ENCODE measurements around the gene NHS.

The NHS gene

DNA sequence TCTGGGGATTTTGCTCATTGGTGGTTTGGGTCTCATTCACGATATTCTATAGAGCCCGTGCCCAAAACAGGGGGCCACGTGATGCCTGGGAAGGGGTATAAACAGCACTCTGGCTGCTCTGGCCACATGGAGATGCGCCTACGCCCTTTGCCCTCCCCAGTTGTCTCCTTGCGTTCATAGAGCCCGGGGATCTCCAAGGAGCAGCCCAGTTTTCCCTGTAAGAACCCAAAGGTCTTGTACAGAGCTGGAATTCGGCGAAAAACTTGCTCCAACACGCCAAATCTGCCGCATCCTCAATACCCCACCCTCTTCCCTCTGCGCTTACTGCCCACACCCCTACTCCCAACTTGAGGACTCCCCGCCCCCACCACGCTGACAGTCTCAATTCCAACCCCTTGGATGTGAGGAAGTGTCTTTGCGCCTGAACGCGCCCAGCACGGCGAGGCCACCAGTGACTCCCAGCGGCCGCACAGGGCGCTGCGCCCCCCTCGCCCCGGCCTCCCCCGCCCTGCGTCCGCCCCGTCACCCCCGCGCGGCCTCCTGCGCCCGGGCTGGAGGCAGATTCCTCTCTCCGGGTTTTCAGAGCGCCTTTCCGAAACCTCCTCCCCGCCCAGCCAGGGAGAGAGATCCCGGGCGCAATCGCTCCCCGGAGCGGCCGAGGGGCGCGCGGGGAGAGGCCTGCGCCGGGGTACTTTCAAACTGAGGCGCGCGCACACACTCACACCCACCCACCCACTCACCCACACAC, at the start of gene NHS:
Gene NHS, plus strand, starts transcription at position 582 of the 748 bp plus-strand sequence. CDS start 558 bp downstream, outside the sequence.
- DNase-seq (ENCODE audit: low read depth in 2 of 2): no peak

DNA sequence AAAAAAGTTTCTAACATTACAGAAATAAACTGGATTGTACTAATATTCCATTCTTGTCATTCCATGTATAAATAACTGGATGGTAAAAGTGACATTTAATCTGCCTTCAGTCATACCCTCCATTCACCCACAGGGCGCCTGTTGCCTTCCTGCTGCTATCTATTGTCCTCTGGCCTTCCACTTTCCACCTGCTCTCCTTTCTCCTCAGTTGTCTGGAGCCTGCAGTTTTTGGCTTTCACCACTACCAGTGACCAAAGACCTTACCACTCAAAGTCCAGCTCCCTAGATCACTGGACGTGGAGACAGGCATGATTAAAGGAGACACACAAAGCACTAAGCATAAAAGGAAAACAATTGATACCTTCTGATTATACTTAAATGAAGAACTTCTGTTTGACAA, 46.2 kb upstream of the NHS start:
- no peak for DNase-seq (ENCODE audit: low read depth in 2 of 2)

DNA sequence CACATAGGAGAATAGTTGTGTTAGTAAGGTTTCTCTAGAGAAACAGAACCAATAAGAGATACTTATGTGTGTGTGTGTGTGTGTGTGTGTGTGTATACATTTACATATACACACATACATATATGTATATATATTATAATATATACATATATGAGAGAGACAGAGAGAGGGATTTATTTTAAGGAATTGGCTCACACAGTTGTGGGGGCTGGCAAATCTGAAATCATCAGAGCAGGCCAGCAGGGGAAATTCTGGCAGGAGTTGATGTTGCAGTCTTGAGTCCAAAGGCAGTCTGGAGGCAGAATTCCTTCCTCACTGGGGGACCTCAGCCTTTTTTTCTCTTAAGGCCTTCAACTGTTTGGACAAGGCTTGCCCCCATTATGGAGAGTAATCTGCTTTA, 38.6 kb upstream of the NHS start:
- no peak for DNase-seq (ENCODE audit: low read depth in 2 of 2)

DNA sequence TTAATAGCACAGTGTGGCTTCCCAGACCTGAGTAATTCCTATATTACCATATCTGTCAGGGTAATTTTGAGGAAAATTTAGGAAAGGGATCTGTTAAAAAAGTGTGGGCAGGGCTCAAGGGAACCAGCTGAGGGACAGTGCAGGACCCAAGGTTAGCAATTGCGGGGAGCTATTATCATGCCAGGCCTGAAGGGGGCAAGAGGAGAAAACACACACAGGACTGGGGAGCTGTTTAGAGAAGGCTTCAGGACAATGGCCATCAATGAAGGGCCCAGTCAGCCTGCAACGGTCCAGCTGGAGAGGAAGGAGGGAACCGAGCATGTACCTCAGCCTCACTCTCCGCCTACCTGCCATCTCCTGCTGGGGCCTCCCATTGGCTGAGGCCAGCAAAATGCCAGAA, 19.0 kb upstream of the NHS start:
- DNase-seq (ENCODE audit: low read depth in 2 of 2): no peak

DNA sequence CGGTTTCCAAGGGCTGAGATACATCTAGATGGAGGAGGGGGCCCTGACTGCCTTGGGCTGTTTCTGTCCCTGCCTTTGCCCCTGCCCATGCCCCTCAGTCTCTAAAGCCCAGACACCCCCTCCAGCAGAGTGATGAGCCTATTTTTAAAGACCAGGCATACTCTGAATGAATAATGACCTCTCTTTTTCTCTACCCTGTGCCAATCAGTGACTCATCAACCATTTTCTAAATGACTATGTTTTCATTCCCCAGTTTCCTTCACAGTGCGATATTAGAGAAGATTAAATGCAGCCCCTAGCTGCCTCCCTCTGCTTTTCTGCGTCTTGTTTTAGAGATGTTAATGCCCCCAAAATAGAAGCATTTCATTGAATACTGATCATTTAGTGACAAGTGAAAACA, 15.5 kb upstream of the NHS start:
- no peak for DNase-seq (ENCODE audit: low read depth in 2 of 2)

DNA sequence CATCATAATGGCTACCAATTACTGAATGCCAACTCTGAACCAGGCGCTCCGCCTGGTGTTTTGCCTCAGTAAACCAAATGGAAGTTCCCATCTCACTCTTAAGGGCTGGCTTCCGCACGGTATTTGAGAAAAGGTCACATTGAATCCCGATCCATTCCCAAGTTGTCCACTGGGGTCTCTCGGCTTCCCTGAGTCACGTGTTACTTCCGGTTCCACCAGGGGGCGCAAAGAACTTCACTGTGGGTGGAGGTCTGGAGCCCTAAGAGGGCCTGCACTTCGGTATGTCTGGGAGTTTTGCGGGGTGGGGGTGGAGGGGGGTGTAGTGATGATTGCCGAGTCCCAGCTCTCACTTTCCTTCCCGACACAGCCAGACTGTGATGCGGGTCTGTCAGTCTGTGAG, 13.4 kb upstream of the NHS start:
- no peak for DNase-seq (ENCODE audit: low read depth in 2 of 2)

DNA sequence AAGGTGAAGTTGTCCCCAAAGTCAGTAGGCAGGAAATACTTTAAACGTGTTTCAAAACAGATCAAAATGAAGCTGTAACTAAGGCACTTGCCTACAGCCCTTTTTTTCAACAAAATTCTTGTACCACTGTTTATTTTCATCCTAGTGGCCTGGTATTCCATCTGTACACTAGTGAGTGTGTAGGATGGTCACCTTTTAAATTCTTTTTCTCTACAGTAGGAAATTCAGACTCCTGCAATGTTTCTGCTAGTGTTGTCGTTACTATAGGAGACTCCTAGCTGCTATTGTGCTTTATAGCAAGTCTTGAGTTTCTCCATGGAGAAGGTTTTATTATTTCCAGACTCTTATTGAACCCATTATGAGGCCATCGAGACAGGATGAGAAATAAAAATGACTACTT, 7.0 kb upstream of the NHS start:
- DNase-seq (ENCODE audit: low read depth in 2 of 2): no peak

DNA sequence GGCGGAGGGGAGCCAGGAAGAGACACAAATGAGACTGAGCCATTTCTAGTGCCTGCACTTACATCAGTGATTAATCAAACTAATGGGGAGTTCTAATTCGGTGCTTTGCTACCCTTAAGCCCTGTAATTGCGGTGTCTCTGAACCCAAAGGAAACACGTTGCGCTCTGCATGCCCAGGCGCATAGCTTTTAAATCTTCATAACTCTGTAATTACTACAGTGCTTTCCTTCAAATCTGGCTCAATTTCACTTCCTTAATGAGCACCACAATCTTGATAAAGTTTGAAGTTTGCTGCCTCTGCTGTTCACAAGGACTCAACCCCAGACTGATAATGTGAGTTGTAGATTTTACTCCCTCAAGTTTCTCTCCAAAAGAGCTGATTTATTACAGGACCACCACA, 5.7 kb upstream of the NHS start:
- DNase-seq (ENCODE audit: low read depth in 2 of 2): no peak

DNA sequence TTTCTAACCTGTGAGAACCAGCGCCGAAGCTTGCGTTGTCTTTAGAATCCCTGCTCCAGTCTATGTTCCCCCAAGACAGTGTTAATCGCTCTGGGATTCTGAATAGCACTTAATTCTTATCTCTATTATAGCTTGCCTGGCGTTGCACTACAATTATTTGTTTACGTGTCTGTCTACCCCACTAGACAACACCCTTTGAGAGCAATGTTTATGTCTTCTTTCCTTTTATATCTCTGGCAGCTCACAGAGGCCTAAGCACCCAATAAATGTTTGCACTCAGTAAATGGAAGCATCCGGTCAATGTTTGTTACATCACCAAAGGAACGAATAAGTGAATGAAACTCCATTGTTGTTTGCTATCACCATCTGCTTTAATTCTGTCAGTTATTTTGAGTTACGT, 4.8 kb upstream of the NHS start:
- DNase-seq (ENCODE audit: low read depth in 2 of 2): no peak

DNA sequence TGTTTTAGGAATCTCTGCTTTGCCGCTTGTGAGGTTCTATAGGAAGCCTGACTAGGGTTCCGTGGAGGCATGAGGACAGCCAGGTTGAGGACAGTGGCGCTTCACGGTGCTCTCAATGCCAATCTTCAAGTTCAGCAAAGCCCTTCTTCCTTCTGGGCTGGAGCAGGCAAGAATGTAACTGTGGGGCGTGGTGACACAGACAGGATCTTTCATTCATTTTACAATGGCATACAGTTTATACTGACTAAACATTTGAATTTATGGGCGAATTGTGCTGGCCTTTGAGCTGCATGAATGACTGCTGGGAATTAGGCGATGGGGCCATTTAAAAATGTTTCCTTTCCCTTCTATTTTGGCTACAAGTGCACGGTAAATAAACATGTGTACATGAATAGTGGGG, 2.9 kb upstream of the NHS start:
- no peak for DNase-seq (ENCODE audit: low read depth in 2 of 2)

DNA sequence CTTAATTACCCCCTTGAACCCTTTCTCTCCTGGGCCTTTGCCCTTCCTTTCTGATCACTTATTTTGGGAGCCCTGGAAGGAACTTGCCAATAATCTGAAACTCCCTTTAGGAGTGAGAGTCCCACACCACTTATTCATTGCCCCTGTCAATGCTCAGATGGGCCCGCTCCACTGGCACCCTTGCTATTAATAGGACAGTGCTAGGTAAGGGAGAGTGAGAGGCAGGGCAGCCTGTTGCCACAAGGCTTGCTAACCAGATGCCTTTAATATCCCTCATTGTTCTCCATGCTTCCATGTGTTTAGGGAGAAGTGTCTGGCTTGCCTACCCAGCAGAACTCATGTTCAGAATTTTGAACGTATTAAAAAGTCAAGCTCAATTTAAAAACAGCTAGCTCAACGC, 1.7 kb upstream of the NHS start:
- no peak for DNase-seq (ENCODE audit: low read depth in 2 of 2)

DNA sequence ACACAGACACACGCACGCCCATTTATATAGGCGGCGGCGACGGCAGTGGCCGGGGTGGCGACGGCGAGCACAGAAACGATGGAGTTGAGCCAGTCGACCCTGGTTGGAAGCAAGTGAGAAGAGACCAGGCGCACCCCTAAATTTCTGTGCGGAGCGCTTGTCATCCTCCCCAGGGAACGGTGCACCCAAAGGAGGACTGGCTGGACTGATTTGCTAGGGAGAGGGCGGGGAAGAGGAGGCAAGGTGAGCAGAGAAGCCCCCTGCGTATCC, 302 bp downstream of the NHS start:
- no peak for DNase-seq (ENCODE audit: low read depth in 2 of 2)

DNA sequence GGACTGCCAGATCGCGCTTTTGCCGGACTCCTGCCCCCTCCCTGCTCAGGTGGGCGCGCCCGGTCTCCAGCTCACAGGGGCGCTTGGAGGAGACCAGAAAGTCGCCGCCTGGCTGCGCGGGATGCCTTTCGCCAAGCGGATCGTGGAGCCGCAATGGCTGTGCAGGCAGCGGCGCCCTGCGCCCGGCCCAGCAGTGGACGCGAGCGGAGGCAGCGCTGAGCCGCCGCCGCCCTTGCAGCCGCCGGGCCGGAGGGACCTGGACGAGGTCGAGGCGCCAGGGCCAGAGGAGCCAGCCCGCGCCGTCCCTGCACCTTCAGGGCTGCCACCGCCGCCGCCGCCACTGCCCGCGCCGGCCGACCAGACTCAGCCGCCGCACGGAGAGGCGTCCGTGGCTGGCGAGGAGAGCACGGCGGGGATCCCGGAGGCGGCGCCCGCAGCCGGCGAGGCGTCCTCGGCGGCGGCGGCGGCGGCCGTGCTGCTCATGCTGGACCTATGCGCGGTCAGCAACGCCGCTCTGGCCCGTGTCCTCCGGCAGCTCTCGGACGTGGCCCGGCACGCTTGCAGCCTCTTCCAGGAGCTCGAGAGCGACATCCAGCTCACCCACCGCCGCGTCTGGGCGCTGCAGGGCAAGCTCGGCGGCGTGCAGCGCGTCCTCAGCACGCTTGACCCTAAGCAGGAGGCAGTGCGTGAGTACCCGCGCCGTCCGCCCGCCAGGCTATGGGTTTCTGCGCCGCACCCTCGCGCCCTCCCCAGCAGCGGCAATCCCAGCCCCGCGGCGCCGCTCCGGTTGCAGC, 834 bp downstream of the NHS start:
- DNase-seq (ENCODE audit: low read depth in 2 of 2): no peak

DNA sequence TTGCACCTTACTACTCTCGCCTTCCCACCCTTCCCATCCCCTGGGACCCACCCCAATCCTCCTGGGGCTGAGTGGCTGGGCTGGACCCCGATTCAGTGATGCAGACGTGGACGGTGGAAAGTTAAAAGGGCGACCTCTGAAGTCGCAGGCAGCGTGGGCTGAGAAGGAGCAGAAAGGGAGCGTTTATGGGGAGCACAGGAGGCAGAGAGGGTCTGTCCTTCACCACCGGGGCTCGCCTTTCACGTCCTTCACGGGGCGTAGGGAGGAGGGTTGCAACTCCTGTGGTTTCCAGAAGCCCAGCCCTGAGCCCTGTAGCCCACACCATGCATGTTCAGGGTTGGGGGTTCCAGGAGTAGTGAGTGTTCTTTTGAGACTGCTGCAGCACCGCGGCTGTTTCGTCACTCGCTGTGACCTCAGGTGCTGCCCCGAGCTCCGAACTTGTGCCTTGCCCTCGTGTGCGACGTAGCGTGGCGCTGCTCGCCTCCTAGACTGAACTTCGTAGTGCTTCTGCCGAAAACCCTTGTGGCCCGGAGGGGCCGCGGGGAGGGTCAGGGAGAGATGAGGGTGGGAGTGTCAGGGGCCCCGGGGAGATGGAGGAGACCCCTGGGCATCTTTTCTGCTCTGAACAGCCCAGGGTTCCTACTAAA, 1.6 kb downstream of the NHS start:
- no peak for DNase-seq (ENCODE audit: low read depth in 2 of 2)

DNA sequence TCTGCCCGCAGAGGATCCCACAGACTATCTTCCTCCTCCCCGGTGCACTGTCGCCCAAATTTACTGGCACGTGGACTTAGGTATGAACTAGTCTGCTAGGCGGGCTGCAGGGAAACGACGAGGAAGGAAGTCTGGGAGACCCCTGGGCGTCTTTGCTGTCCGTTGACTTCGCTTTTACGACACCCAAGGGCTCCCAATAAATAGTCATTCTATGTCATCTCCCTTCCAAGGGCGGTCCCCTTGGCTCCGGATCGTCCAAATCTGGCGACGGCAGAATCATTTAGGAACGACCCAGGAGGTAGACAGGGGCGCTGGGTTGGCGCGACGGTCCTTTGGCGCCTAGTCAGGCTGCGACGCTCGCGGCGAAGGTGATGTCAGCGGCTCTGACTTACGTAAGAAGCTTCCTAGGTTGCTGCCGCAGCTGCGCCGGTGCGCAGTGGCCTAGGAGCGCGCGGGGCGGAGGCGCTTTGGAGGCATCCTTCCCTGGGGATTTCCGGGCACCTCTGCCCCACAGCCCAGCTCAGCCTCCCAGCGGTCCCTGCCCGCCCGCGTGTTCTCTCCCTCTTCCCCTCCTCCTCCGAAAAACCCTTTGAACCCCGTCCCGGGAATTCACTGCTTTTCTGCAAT, 2.2 kb downstream of the NHS start:
- no peak for DNase-seq (ENCODE audit: low read depth in 2 of 2)

DNA sequence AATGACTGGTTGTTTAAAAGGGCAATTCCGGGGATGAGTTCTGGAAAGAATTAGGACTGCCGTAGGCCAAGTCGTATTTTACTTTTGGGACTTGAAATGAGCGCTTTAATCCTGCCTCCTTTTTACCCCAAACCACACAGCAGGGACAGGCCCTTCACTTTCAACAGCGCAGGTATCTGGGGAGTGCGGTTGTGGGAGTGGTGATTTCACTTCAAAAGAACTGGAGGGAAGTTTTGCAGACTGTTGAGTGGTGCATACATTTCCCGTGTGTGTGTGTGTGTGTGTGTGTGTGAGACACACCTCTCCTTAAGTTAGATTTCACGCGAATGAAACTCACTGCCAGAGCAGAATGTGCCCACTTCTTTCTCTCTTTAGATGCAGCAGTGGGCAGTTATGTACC, 2.8 kb downstream of the NHS start:
- DNase-seq (ENCODE audit: low read depth in 2 of 2): no peak

DNA sequence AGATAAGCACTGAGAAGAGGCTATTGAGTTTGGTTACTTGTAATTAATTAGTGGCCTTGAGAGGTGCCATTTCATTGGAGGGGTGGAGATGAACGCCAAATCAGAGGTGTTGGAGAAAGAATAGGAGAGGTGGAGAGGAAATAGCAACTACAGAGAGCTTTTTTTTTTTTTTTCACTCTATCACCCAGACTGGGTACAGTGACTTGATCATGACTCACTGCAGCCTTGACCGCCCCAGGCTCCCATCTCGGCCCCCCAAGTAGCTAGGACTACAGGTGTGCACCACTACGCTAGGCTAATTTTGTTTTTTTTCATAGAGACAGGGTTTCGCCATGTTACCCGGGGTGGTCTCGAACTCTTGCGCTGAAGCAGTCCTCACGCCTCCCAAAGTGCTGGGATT, 5.2 kb downstream of the NHS start:
- DNase-seq (ENCODE audit: low read depth in 2 of 2): no peak

DNA sequence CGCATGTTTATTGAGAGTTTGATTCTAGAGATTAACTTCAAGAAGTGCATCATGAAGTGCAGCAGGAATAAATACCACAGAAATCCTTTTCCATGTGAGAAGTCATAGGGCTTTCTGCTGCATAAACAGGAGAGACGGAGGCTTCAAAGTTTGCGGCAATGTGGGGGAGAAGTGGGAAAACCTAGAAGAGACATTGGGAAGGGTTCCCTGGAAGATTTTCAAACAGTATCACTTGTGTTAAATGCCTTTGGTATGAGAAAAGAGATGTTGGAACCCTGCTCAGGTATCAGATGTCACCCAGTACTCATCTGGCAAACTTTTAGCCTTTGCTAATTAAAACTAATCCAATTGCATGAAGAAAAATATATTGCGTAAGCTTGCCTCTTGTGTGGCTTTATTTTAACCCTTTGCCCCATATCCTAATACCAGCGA, 15.4 kb downstream of the NHS start:
- DNase-seq (ENCODE audit: low read depth in 2 of 2): no peak

DNA sequence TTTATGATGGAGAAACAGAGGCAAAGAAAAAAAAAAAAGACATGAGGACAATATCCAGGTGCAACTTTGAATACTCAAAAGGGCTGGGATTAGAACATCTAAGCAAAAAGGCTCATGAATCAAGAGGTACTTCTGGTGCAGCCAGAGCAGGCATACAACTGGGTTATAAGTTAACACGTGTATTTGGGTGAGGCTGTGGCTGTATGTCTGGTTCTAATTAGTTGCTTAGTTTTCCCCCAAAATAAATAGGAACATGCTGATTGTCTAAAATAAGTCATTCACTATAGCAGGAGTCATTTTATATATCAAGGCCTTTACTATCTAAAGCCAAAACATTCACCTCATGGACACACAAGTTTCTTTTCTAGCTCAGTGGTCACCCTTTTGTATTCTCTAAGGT, 20.2 kb downstream of the NHS start:
- no peak for DNase-seq (ENCODE audit: low read depth in 2 of 2)

DNA sequence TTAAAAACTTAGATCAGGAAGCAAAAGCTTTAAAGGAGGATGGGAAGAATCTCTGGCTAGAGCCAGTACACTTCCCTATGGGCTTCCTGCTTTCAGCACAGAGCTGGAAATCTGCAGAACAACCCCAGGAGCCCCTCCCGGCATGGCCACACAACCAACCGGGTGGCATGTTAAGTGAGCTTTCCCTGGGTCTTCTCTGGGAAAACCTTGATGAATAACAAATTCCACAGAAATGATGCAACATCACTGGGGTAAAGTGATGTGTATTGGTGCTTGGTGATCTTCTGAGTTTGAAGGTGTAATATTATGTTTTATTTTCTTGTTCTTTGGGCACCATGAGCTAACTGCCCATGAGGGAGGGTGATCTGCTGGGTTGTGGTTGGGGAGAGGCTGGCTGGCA, 22.1 kb downstream of the NHS start:
- no peak for DNase-seq (ENCODE audit: low read depth in 2 of 2)

DNA sequence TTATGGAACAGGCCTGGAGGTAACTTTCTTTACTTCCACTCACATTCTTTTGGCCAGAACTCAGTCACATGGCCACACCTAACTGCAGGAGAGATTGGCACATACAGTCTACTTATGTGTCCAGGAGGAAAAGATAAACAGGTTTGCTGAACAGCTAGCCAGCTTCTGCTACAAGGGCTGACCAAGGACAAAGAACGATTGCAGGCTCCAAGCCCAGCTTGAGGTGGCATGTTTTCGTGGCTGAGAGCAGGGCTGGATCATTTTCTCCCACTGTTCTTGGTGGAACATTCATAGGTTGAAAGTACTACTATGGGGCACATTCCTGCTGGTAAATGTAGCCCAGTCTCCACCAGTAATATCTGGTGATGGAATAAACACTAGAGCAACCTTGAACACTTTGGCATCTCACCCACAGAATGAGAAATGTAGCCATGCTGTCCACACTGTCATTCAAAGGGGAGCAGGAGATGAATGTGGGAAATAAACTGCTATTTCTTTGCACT, 28.2 kb downstream of the NHS start:
- no peak for DNase-seq (ENCODE audit: low read depth in 2 of 2)

DNA sequence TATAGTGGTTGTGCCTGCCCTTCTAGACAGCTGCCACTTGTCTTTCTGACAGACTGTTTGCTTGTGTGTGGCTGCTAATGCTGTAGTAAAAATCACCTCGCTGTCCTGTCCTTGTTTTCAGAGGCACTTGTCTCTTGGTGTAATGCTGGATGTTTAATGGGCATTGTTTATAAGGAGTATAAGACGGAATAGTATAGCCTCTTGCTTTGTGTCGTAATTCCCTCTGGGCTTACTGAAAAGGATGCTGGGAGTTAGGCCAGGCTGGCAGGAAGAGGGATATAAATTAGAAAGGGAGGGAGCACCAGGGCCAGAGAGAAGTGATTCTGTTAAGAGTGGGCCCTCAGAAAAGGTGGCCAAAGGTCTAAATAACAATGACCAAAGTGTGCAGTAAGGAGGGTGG, 29.0 kb downstream of the NHS start:
- no peak for DNase-seq (ENCODE audit: low read depth in 2 of 2)
